Lower leg skin (tissue), 4 donors: ENCODE results near the gene MMP17. TPM values are rescaled to one million over a fixed set of nuclear protein-coding genes. Genes with fewer than 3 reads are reported as not detected.

Experiments used
- DNase-seq, 2 donors: peaks; one replicate each; pipeline ENCODE4 v3.0.0-alpha.2; 2019; ENCODE audit warnings: low spot score in 2 of 2
- H3K4me3 ChIP-seq: fragments of 200-600 bp; sonication (generic); 2 replicates; pipeline ENCODE4 v1.5.1; 2017; ENCODE audit warnings: mild to moderate bottlenecking, low read depth; ENCODE audit not compliant: poor library complexity, severe bottlenecking
- CTCF ChIP-seq, 3 donors: fragments of 450-650 bp; IDR thresholded peaks; one replicate each; pipeline ENCODE4 v1.5.1; 2016; ENCODE audit warnings: antibody characterized with exemption in 3 of 3, mild to moderate bottlenecking in 3 of 3, moderate library complexity in 2 of 3
- POLR2A ChIP-seq, 2 donors: fragments of 450-650 bp; IDR thresholded peaks; one replicate each; pipeline ENCODE4 v1.6.1; 2016 to 2017; ENCODE audit warnings: antibody characterized with exemption in 2 of 2, mild to moderate bottlenecking in 1 of 2, moderate library complexity in 1 of 2
- WGBS, 2 donors: methylation state at CpG; one replicate each; pipeline ENCODE4 v1.1.5; 2018; 5-methylcytosine and 5-hydroxymethylcytosine counted together
- intact Hi-C: fragments of 100-400 bp; cut with DNase I; formaldehyde crosslinking; loops from one replicate; pipeline ENCODE4 v1.15.0; 2023; ENCODE audit warnings: low total_unique reads
- total RNA-seq, 4 donors: library from RNA; depleted of rRNA; stranded (reverse); fragments of >200 nt; gene quantifications; one replicate each; pipeline ENCODE4 v1.1.0, GENCODE V29; 2016

MMP17 gene
- total RNA-seq, 4 donors from 2014 or later: 5.4 to 11.6 (median 5.7) TPM

- no peak for TF ChIP-seq POLR2A (IDR thresholded peaks at IDR 0.05)
- TF ChIP-seq CTCF (IDR thresholded peaks at IDR 0.05): no peak
- no peak for DNase-seq
- 58 to 59% methylated on average over 13 to 15 of the region's 18 CpGs for WGBS, 2 donors
- intact Hi-C loops: no loop called here
- no peak overlapping the region for H3K4me3 ChIP-seq
Measured at GRCh38 chr12:131825146-131825892, 2.9 kb upstream of the MMP17 start.

- intact Hi-C loops: no loop called here
Measured at GRCh38 chr12:131826097-131826928, 1.9 kb upstream of the MMP17 start.

GRCh38 chr12:131828671-131829355, 620 bp downstream of the MMP17 start:
- DNase-seq: no peak
- TF ChIP-seq CTCF (IDR thresholded peaks at IDR 0.05) (no peak), POLR2A (IDR thresholded peaks at IDR 0.05) (no peak)
- 1 to 2% methylated on average over 26 to 39 of the region's 64 CpGs for WGBS, 2 donors
- intact Hi-C loops: no loop called here
- peak overlapping the region; percentile 35 for H3K4me3 ChIP-seq

More at GRCh38 chr12:131826097-131826928, 1.9 kb upstream of the MMP17 start:
- no peak for TF ChIP-seq CTCF (IDR thresholded peaks at IDR 0.05)
- no peak for TF ChIP-seq POLR2A (IDR thresholded peaks at IDR 0.05)
- H3K4me3 ChIP-seq: no peak overlapping the region
- 74 to 79% methylated on average over 23 of the region's 23 CpGs for whole genome bisulfite sequencing, 2 donors
- no peak for DNase-seq

GRCh38 chr12:131829356-131829747, 1.2 kb downstream of the MMP17 start:
- peak in 1 of 2 donors; percentile 89 for DNase-seq
- intact Hi-C loops: no loop called here
- no peak overlapping the region for H3K4me3 ChIP-seq
- WGBS, 2 donors: 3 to 4% methylated on average over 21 to 27 of the region's 27 CpGs
- TF ChIP-seq POLR2A (IDR thresholded peaks at IDR 0.05) (no peak), CTCF (IDR thresholded peaks at IDR 0.05) (no peak)

- peak in 1 of 2 donors; percentile 88 for DNase-seq
- TF ChIP-seq CTCF (IDR thresholded peaks at IDR 0.05): no peak
- TF ChIP-seq POLR2A (IDR thresholded peaks at IDR 0.05): no peak
- 14 to 19% methylated on average over 15 to 16 of the region's 28 CpGs for WGBS, 2 donors
- H3K4me3 ChIP-seq: no peak overlapping the region
- intact Hi-C loops: no loop called here
Measured at GRCh38 chr12:131829791-131830334, 1.7 kb downstream of the MMP17 start.
